Measurements from ENCODE around the gene OR5T3.
"Not testable (repeated sequence)": the region's sequence is repeated elsewhere in the genome, so short reads cannot be mapped to it uniquely, and the experiment has no call there.

Gene OR5T3

DNA sequence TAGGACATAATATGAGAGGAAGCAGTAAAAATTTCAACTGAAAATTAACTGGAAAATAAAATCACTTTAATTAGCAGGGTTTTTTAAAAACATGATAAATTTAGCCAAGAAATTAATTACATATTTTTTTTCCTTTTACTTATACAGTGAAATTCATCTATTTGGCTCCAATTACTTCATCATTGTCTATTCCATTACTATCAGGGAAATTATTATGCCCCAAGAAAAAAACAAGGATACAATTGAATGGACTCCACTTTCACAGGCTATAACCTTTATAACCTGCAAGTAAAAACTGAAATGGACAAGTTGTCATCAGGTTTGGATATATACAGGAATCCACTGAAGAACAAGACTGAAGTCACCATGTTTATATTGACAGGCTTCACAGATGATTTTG lies at the start of gene OR5T3:
Gene OR5T3 (plus strand): TSS at position 301 of the 400 bp plus-strand sequence. CDS start 0 bp downstream, at position 301.
- no peak for FAIRE-seq

DNA sequence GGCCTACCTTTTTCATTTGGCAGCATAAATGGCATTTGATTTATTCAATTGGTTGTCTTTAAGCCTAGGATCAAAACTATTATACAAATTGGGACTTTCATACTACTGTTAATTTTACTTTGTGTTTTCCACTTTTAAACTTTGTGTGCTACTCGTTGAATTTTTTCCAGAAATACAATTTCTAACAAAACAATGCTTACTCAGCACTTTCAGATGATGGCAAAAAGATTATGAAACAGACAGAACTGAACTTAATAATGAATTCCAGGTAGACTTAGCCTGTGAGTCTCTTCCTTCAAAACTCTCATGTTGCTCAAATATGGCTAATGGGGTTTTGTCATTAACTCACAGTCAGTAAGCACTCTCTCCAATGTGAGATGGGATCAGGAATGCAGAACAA lies 44.3 kb upstream of the OR5T3 start:
- FAIRE-seq = no peak

DNA sequence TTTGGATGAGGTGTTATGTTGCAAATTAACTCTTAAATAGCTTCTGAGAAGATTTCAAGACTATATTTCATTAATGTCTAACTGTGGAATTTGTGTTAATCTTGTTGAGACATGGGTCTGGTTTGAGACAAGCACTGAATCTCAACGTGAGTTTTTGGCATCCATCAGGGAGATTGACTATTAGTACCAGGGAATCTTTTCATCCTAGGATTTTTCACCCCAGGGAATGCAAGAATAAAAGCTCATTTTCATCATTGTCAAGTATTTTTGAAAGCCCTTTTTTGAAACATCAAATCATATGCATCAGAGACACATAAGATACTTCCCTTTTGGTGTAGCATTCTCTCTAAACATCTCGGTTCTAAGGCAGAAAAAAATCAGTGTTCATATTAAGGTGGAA lies 37.5 kb upstream of the OR5T3 start:
- FAIRE-seq = no peak

DNA sequence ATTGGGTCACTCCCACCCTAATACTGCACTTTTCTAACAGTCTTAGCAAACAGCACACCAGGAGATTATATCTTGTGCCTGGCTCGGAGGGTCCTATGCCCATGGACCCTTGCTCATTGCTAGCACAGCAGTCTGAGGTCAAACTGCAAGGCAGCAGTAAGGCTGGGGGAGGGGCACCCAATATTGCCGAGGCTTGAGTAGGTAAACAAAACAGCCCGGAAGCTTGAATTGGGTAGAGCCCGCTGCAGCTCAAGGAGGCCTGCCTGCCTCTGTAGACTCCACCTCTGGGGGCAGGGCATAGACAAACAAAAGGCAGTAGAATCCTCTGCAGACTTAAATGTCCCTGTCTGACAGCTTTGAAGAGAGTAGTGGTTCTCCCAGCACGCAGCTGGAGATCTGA lies 32.3 kb upstream of the OR5T3 start:
- not testable (repeated sequence) for FAIRE-seq

DNA sequence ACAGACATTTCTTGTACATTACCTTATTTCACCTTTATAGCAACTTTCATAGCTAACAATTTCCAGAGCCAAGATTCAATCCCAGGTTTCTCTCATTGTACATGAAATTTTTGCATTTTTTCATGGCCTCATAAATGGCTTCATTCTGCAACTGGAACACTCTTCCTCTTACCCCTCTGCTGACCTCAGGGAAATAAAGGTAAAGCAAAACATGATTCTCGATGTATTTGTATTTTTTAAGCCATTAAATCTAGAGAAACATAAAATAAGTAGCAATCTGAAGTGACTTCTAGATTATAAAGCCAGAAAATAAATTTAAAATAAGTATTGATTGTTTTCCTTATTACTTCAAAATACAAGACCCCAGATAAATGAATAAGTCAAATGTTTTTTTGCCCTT lies 17.9 kb upstream of the OR5T3 start, which contains the start of gene OR5T2:
Gene OR5T2 (minus strand): TSS at position 101 of the 400 bp plus-strand sequence. CDS start 1,193 bp downstream, outside the sequence.
- no peak for FAIRE-seq

DNA sequence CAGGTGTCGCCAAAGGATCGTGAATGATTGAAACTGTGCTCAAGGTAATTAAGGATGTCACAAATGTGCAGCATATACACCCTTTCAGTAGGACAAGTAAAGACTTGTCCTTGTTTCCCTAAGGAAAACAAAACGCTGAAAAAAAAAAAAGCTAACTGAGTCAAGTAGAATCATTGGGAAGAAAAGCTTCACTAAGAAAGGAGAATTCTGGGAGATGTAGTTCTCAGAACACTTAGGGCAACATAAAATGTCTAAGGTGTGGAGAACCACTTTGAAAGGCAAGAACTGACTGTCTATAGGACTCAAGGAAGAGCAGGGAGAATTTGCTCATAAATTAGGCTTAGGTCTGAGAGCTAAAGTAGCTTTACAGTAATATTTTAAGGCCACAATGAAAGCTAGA lies 19.0 kb downstream of the OR5T3 start:
- no peak for FAIRE-seq

DNA sequence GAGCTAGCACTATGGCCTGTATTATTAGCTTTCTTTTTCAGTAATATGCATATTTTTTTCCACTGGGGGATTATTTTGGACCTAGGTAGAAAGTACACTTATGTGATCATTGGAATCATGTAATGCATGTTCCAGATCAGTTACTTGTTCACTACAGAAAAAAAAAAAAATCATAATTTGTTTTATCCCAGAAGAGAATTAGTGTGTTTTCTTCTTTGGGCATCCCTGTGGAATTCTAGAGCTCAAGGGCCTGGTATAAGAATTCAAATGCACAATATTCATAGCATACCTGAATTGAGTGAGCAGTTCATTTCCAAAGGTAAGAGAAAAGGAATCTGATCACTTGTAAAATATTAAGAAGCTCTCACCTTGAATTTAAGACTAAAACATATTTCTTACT lies 21.8 kb downstream of the OR5T3 start, which contains the start of gene OR5T1:
Gene OR5T1 (plus strand): TSS at position 301 of the 400 bp plus-strand sequence. CDS start 1,485 bp downstream, outside the sequence.
- no peak for FAIRE-seq

DNA sequence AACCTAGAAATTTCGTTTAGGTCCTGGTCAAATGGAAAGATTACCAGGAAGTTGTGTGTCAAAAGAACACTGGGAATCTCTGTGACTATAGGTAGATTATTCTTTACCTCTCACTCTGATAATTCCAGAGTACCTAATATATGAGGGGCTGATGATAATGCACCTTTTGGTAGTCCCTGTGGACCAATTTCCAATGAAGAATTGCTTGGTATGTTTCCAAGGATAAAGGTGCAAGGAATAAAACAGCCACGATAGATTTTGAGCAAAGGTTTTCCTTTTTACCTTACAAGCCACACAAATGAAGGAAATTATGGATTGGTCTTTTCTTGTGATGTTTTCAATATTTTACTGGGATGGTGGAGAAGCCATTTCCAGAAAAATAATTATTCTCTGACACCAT lies 40.1 kb downstream of the OR5T3 start, which contains the start of gene OR8H1:
Gene OR8H1 (minus strand): TSS at position 101 of the 400 bp plus-strand sequence. CDS start 1,192 bp downstream, outside the sequence.
- no peak for FAIRE-seq

DNA sequence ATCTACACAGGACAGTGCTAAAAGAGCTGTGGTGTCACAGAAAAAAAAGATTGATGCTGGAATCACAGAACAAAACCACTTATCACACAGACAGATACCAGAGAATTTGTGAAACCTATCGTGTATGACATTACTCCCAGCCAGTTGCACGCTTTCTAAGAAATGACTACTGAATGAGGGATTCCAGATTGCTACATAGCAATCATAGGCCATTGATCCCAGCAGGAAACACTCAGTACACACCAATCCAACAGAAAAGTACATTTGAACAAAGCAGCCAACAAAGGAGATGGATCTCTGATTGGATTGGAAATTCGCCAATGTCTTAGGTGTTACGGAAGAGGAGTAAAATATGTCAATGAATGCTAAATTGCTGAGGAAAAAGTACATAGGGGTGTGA lies 44.8 kb downstream of the OR5T3 start:
- FAIRE-seq = no peak
